H1 (cell line): ENCODE results near the gene TPD52L1. TPM values are rescaled to one million over a fixed set of nuclear protein-coding genes. Genes with fewer than 3 reads are reported as not detected.

Source experiments
- CEBPB ChIP-seq: IDR thresholded peaks from 2 replicates; pipeline ENCODE4 v1.6.1; 2012; ENCODE audit warnings: low read depth, low read length
- CHD1 ChIP-seq: IDR thresholded peaks from 2 replicates; pipeline ENCODE4 v1.6.1; 2012; ENCODE audit warnings: low read depth, low read length, improper control_type of control experiment
- SAP30 ChIP-seq: fragments of 300-600 bp; sonication (generic); IDR thresholded peaks from 2 replicates; pipeline ENCODE4 v1.7.1; 2012; ENCODE audit warnings: low read length, moderate library complexity, mild to moderate bottlenecking, inconsistent platforms; ENCODE audit not compliant: insufficient read depth, insufficient replicate concordance
- SP4 ChIP-seq: IDR thresholded peaks from 2 replicates; pipeline ENCODE4 v1.6.1; 2012; ENCODE audit warnings: low read length, inconsistent platforms
- ZNF274 ChIP-seq: IDR thresholded peaks from 2 replicates; pipeline ENCODE4 v1.7.0; 2012; ENCODE audit warnings: low read length, borderline replicate concordance; ENCODE audit errors: extremely low read depth
- polyA plus RNA-seq, 7 experiments: library from polyadenylated mRNA; depleted of rRNA in 3 of 7; stranded (reverse) in 5 of 7; unstranded in 2 of 7; fragments of >200 nt in 5 of 7; fragments of 200-250 nt in 2 of 7; gene quantifications; 1 replicate in 5 of 7; 2 replicates in 1 of 7; 4 replicates in 1 of 7; pipeline versions ENCODE4 v1.2.1 to v1.2.3, GENCODE V29; 2011 to 2013; ENCODE audit warnings: missing spikeins in 2 of 7, mixed read lengths in 2 of 7
- total RNA-seq: library from RNA; stranded (reverse); fragmentation: NEBNext Ultra II Directional; extraction: Animal tissue kit (Norgen Biotek cat#: 25700); gene quantifications from 2 replicates; pipeline ENCODE4 v1.2.1, GENCODE V29; 2021
- TF ChIP-seq, protein P1 (sequence below): IDR thresholded peaks from 2 replicates; pipeline ENCODE4 v1.6.1; 2011; ENCODE audit warnings: low read depth, mild to moderate bottlenecking, low read length; ENCODE audit not compliant: insufficient read depth

Gene TPD52L1
- total and polyA plus RNA-seq, 2 of the 8 experiments (the other 6 are each of a cell fraction or from before 2014, with no cell fraction given) = 7.4 to 14.2 TPM

DNA sequence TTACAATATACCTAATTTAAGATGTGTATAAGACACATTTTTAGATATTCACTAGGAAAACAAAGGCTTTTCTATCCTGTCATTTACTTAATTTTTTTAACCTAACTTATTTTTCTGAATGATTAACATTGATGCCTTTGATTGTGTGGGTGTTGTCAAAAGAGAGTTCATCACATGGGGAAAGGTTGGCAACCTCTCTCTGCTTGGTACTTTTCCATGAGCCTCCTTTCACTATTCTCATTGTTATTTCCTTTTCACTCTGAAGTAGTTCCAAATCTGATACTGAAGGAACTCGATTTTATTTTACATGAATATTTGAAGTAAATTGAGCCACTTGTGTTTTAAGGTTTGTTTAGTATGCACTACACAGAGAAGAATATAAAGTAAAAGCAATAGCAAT, 35.9 kb downstream of the TPD52L1 start (continued):
- TF ChIP-seq CEBPB (no peak), SP4 (no peak), SAP30 (no peak), CHD1 (no peak), ZNF274 (no peak)
- TF ChIP-seq, protein P1, sequence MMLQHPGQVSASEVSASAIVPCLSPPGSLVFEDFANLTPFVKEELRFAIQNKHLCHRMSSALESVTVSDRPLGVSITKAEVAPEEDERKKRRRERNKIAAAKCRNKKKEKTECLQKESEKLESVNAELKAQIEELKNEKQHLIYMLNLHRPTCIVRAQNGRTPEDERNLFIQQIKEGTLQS = no peak
